Stimulated activated naive CD8-positive, alpha-beta T cell treated with anti-CD3 and anti-CD28 coated beads, Interleukin-15, amount 100 ng/mL, for 72 hours (primary cell): ENCODE results near the gene CNTROB.

Experiments
- ATAC-seq: fragments of 150-1000 bp; cut with Tn5 transposase; 2 replicates; pipeline ENCODE4 v1.10.0; 2021; ENCODE audit warnings: mild to moderate bottlenecking, moderate library complexity
- DNase-seq, 2 donors: peaks; one replicate each; pipeline ENCODE4 v3.0.0; 2021 to 2022
- H3K27ac Mint-ChIP-seq, 2 donors: one replicate each; pipeline ENCODE4 v1.8.0; 2022; ENCODE audit warnings: mild to moderate bottlenecking in 2 of 2, mixed read lengths in 2 of 2, moderate library complexity in 2 of 2
- H3K27me3 Mint-ChIP-seq: one replicate; pipeline ENCODE4 v1.8.0; 2022; ENCODE audit warnings: mixed read lengths
- H3K4me1 Mint-ChIP-seq: one replicate; pipeline ENCODE4 v1.8.0; 2022; ENCODE audit warnings: mild to moderate bottlenecking, mixed read lengths
- H3K4me3 Mint-ChIP-seq, 2 donors: one replicate each; pipeline ENCODE4 v1.8.0; 2022; ENCODE audit warnings: mild to moderate bottlenecking in 2 of 2, mixed read lengths in 2 of 2, moderate library complexity in 1 of 2
- H3K9me3 Mint-ChIP-seq, 2 donors: one replicate each; pipeline ENCODE4 v1.8.0; 2022; ENCODE audit warnings: mixed read lengths in 2 of 2

Gene CNTROB

GRCh38 chr17:7931709-7932482, at the start of gene CNTROB, which contains the start of gene TRAPPC1:
Gene CNTROB, plus strand, starts transcription at chr17:7932206. Its CDS starts 874 bp downstream, at chr17:7933080.
Gene TRAPPC1, minus strand, starts transcription at chr17:7931946. Its CDS starts 117 bp downstream, at chr17:7931829.
- DNase-seq, result peak; percentile 100
- peak within 1 kb of the TSS; percentile 97 to 98 for H3K27ac Mint-ChIP-seq
- ATAC-seq, result peak; percentile 99
- peak within 1 kb of the TSS; percentile 90 to 99 for H3K4me3 Mint-ChIP-seq
- H3K4me1 Mint-ChIP-seq, result peaks cover 45% of the 10 kb centered on the region
- H3K9me3 Mint-ChIP-seq, result no peaks in the 10 kb centered on the region
- H3K27me3 Mint-ChIP-seq, result no peaks in the 10 kb centered on the region

- Mint-ChIP-seq H3K4me3 (no peak overlapping the region), H3K27ac (no peak overlapping the region), H3K4me1 (peaks cover 7% of the 10 kb centered on the region), H3K9me3 (no peaks in the 10 kb centered on the region), H3K27me3 (no peaks in the 10 kb centered on the region)
- ATAC-seq (no peak), DNase-seq (no peak)
Measured at GRCh38 chr17:7882629-7883028, 49.4 kb upstream of the CNTROB start.

- H3K27ac Mint-ChIP-seq, result peak overlapping the region; percentile 68 to 77
Measured at GRCh38 chr17:7883781-7884386, 48.1 kb upstream of the CNTROB start.

GRCh38 chr17:7884581-7885366, 47.2 kb upstream of the CNTROB start:
- H3K9me3 Mint-ChIP-seq, result no peaks in the 10 kb centered on the region

More at GRCh38 chr17:7883781-7884386, 48.1 kb upstream of the CNTROB start:
- Mint-ChIP-seq H3K27me3 (no peaks in the 10 kb centered on the region), H3K4me1 (peaks cover 7% of the 10 kb centered on the region), H3K4me3 (peak overlapping the region in 1 of 2 donors; percentile 47), H3K9me3 (no peaks in the 10 kb centered on the region)
- DNase-seq (peak; percentile 25 to 38), ATAC-seq (no peak)

GRCh38 chr17:7885367-7886226, 46.4 kb upstream of the CNTROB start:
- H3K4me3 Mint-ChIP-seq, result peak overlapping the region in 1 of 2 donors; percentile 52

More at GRCh38 chr17:7884581-7885366, 47.2 kb upstream of the CNTROB start:
- Mint-ChIP-seq H3K27ac (peak overlapping the region; percentile 88 to 92), H3K4me1 (peaks cover 7% of the 10 kb centered on the region), H3K27me3 (no peaks in the 10 kb centered on the region), H3K4me3 (peak overlapping the region; percentile 72 to 75)
- ATAC-seq (no peak), DNase-seq (peak; percentile 32 to 36)

GRCh38 chr17:7886227-7887037, 45.6 kb upstream of the CNTROB start:
- Mint-ChIP-seq H3K4me1 (peaks cover 13% of the 10 kb centered on the region), H3K9me3 (no peaks in the 10 kb centered on the region), H3K4me3 (no peak overlapping the region), H3K27ac (no peak overlapping the region), H3K27me3 (no peaks in the 10 kb centered on the region)
- DNase-seq, result peak; percentile 57 to 61
- ATAC-seq, result peak; percentile 42

More at GRCh38 chr17:7885367-7886226, 46.4 kb upstream of the CNTROB start:
- no peaks in the 10 kb centered on the region for H3K9me3 Mint-ChIP-seq
- ATAC-seq (peak; percentile 42), DNase-seq (peak; percentile 67 to 72)
- peak overlapping the region in 1 of 2 donors; percentile 65 for H3K27ac Mint-ChIP-seq
- H3K4me1 Mint-ChIP-seq, result peaks cover 12% of the 10 kb centered on the region
- H3K27me3 Mint-ChIP-seq, result no peaks in the 10 kb centered on the region

- H3K27ac Mint-ChIP-seq, result no peak overlapping the region
- ATAC-seq (no peak), DNase-seq (no peak)
- H3K27me3 Mint-ChIP-seq, result no peaks in the 10 kb centered on the region
- no peaks in the 10 kb centered on the region for H3K9me3 Mint-ChIP-seq
- no peak overlapping the region for H3K4me3 Mint-ChIP-seq
- peaks cover 13% of the 10 kb centered on the region for H3K4me1 Mint-ChIP-seq
Measured at GRCh38 chr17:7887038-7887481, 44.9 kb upstream of the CNTROB start.

- Mint-ChIP-seq H3K27me3 (no peaks in the 10 kb centered on the region), H3K9me3 (no peaks in the 10 kb centered on the region), H3K27ac (no peak overlapping the region), H3K4me1 (peaks cover 13% of the 10 kb centered on the region), H3K4me3 (no peak overlapping the region)
- DNase-seq (peak; percentile 86 to 92), ATAC-seq (peak; percentile 71)
Measured at GRCh38 chr17:7887482-7888183, 44.4 kb upstream of the CNTROB start.

- Mint-ChIP-seq H3K27ac (no peak within 1 kb of the TSS), H3K4me1 (peaks cover 13% of the 10 kb centered on the region), H3K27me3 (no peaks in the 10 kb centered on the region), H3K9me3 (no peaks in the 10 kb centered on the region), H3K4me3 (peak within 1 kb of the TSS in 1 of 2 donors; percentile 24)
- ATAC-seq (peak; percentile 27), DNase-seq (peak; percentile 48 to 60)
Measured at GRCh38 chr17:7888184-7888920, 43.7 kb upstream of the CNTROB start, which contains the start of gene CHD3. Gene CHD3, plus strand, starts transcription at chr17:7888789. Its CDS starts 212 bp downstream, at chr17:7889001.

- no peak for ATAC-seq
- peak overlapping the region in 1 of 2 donors; percentile 24 for H3K4me3 Mint-ChIP-seq
- H3K4me1 Mint-ChIP-seq, result peaks cover 22% of the 10 kb centered on the region
- no peaks in the 10 kb centered on the region for H3K9me3 Mint-ChIP-seq
- peak in 1 of 2 donors; percentile 45 for DNase-seq
- H3K27ac Mint-ChIP-seq, result no peak overlapping the region
- H3K27me3 Mint-ChIP-seq, result no peaks in the 10 kb centered on the region
Measured at GRCh38 chr17:7889166-7889955, 42.6 kb upstream of the CNTROB start.

- no peak for DNase-seq
- Mint-ChIP-seq H3K27ac (peak overlapping the region in 1 of 2 donors; percentile 20), H3K27me3 (no peaks in the 10 kb centered on the region), H3K4me1 (peaks cover 39% of the 10 kb centered on the region), H3K4me3 (no peak overlapping the region), H3K9me3 (no peaks in the 10 kb centered on the region)
- no peak for ATAC-seq
Measured at GRCh38 chr17:7893187-7893880, 38.7 kb upstream of the CNTROB start.

GRCh38 chr17:7894226-7894625, 37.8 kb upstream of the CNTROB start:
- H3K27ac Mint-ChIP-seq, result peak overlapping the region in 1 of 2 donors; percentile 72
- no peak for ATAC-seq

More at GRCh38 chr17:7894226-7894625, 37.8 kb upstream of the CNTROB start:
- no peaks in the 10 kb centered on the region for H3K9me3 Mint-ChIP-seq
- no peaks in the 10 kb centered on the region for H3K27me3 Mint-ChIP-seq
- H3K4me1 Mint-ChIP-seq, result peaks cover 39% of the 10 kb centered on the region
- no peak overlapping the region for H3K4me3 Mint-ChIP-seq
- DNase-seq, result peak in 1 of 2 donors; percentile 2
